HFFc6 (cell line): ENCODE data around the gene PPP2R5B. TPM values are rescaled to one million over a fixed set of nuclear protein-coding genes. Genes with fewer than 3 reads are reported as not detected.

Experiments used
- DNase-seq: peaks from one replicate; pipeline ENCODE4 v3.0.0-alpha.2; 2018
- H3K27ac Mint-ChIP-seq: 2 replicates; pipeline ENCODE4 v1.8.0; 2020; ENCODE audit warnings: mild to moderate bottlenecking, mixed read lengths
- H3K27me3 Mint-ChIP-seq: 2 replicates; pipeline ENCODE4 v1.8.0; 2021; ENCODE audit warnings: mild to moderate bottlenecking, moderate library complexity, mixed read lengths; ENCODE audit not compliant: insufficient read depth
- H3K36me3 Mint-ChIP-seq: 2 replicates; pipeline ENCODE4 v1.8.0; 2021; ENCODE audit warnings: low read depth, mixed read lengths
- H3K4me1 Mint-ChIP-seq: 2 replicates; pipeline ENCODE4 v1.8.0; 2020; ENCODE audit warnings: low read depth, mixed read lengths
- H3K4me3 Mint-ChIP-seq: 2 replicates; pipeline ENCODE4 v1.8.0; 2020; ENCODE audit warnings: mild to moderate bottlenecking, moderate library complexity, mixed read lengths
- H3K9me3 Mint-ChIP-seq: 2 replicates; pipeline ENCODE4 v1.8.0; 2020; ENCODE audit warnings: mild to moderate bottlenecking, mixed read lengths
- total RNA-seq, 6 experiments: library from RNA; stranded (reverse); fragmentation: NEBNext Ultra II Directional; extraction: Animal tissue kit (Norgen Biotek cat#: 25700); gene quantifications; 2 replicates in 1 of 6; 3 replicates in 5 of 6; pipeline ENCODE4 v1.2.3, GENCODE V29; 2021
- TF ChIP-seq, protein P1 (sequence below): fragments of 200-600 bp; sonication (generic); IDR thresholded peaks from 2 replicates; pipeline ENCODE4 v1.5.0; 2021; ENCODE audit warnings: antibody characterized with exemption, mild to moderate bottlenecking

Gene PPP2R5B
- total RNA-seq, 6 experiments from 2014 or later, result 16.2 to 28.1 (median 19.6) TPM

DNA sequence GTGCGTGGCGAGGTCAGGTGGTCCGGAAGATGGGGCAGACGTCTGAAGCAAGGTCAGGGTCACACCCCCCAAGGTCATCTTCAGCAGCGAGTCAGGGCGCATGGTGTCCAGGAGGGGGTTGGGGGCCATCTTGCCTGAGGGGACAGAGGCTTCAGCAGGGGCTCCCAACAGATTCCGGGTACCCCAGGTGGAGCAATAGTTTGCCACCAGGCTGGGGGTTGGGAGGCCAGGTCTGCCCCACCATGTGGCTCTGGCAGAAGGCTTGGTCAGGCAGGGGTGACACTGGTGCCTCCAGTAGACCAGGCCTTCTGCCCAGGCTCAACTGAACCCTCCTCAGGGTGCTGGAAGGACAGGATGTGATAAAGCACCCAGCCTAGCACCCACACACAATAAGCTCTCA, 13.3 kb upstream of the PPP2R5B start:
- Mint-ChIP-seq H3K4me3 (no peak overlapping the region), H3K9me3 (no peaks in the 10 kb centered on the region), H3K4me1 (peaks cover 6% of the 10 kb centered on the region), H3K27me3 (no peaks in the 10 kb centered on the region), H3K36me3 (no peaks in the 10 kb centered on the region; the same call in 1 of the 2 replicates), H3K27ac (no peak overlapping the region)
- TF ChIP-seq, protein P1, sequence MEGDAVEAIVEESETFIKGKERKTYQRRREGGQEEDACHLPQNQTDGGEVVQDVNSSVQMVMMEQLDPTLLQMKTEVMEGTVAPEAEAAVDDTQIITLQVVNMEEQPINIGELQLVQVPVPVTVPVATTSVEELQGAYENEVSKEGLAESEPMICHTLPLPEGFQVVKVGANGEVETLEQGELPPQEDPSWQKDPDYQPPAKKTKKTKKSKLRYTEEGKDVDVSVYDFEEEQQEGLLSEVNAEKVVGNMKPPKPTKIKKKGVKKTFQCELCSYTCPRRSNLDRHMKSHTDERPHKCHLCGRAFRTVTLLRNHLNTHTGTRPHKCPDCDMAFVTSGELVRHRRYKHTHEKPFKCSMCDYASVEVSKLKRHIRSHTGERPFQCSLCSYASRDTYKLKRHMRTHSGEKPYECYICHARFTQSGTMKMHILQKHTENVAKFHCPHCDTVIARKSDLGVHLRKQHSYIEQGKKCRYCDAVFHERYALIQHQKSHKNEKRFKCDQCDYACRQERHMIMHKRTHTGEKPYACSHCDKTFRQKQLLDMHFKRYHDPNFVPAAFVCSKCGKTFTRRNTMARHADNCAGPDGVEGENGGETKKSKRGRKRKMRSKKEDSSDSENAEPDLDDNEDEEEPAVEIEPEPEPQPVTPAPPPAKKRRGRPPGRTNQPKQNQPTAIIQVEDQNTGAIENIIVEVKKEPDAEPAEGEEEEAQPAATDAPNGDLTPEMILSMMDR, result no peak
- DNase-seq, result no peak

DNA sequence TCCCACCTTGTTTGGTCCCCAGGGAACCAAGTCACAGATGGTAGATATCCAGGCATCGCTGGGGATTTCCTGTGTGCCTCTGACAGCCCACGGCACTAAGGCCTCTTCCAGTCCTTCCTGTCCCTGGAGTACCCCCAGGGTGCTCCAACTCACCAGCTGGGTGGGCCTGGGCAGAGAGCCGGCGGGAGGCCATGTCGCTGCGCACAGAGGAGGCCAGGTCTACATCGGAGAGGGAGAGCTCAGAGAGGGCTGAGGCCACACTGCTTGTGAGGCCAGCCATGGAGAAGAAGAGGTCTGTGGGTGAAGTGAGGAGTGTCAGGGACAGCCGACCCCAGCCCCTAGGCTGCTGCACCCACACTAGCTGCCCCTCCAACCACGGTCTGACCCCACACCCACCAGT, 12.8 kb upstream of the PPP2R5B start:
- H3K9me3 Mint-ChIP-seq, result no peaks in the 10 kb centered on the region
- H3K4me3 Mint-ChIP-seq, result no peak overlapping the region
- DNase-seq, result no peak
- TF ChIP-seq, protein P1, result no peak
- no peaks in the 10 kb centered on the region; the same call in 1 of the 2 replicates for H3K36me3 Mint-ChIP-seq
- peaks cover 11% of the 10 kb centered on the region for H3K4me1 Mint-ChIP-seq
- H3K27me3 Mint-ChIP-seq, result no peaks in the 10 kb centered on the region
- H3K27ac Mint-ChIP-seq, result no peak overlapping the region

DNA sequence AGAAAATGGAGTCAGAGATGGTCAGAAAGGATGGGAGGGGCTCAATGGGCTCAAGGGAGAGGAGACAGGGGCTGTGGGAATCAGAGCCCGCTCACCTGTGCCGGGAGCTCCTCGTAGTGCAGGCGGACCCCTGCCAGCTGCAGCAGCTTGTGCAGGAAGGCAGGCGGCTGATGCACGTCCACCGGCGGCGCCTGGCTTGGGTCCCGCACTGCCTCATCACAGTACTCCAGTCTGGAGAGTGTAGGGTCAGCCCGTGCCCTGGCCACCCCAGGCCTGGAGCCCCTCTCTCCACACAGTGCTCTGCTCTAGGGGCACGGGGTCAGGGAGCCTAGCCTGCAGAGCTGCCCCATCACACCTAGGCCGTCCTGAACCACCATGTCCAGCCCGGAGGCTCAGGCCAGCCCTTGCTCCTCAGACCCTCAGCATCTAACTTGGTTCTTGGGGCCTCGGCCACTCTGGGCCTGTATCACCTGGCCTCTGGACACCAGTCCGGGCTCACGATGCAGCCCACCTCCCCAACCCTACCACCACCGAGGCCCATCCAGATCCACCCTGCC, 11.2 kb upstream of the PPP2R5B start:
- H3K4me1 Mint-ChIP-seq, result peaks cover 21% of the 10 kb centered on the region
- no peaks in the 10 kb centered on the region for H3K27me3 Mint-ChIP-seq
- H3K4me3 Mint-ChIP-seq, result no peak overlapping the region
- H3K36me3 Mint-ChIP-seq, result no peaks in the 10 kb centered on the region; the same call in 1 of the 2 replicates
- no peak for DNase-seq
- no peaks in the 10 kb centered on the region for H3K9me3 Mint-ChIP-seq
- TF ChIP-seq, protein P1, result no peak
- no peak overlapping the region for H3K27ac Mint-ChIP-seq

DNA sequence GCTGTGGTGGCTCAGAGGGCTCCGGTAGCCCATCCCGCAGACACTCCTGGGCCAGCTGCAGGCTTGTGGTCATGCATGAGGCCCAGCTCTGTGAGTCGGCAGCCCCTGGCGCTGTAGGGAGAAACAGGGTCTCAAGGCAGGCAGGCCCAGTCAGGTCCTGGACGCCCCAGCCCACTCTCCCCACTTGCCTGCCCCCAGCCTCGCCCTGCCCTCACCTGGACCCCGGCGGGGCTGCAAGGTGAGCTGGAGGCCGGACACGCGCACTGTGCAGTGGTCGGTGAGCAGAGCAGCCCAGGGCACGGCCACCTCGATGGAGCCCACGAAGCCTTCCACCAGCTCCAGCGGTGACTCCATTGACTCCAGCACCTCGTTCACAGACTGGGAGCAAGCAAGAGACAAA, 10.4 kb upstream of the PPP2R5B start:
- Mint-ChIP-seq H3K27me3 (no peaks in the 10 kb centered on the region), H3K4me3 (no peak overlapping the region), H3K9me3 (no peaks in the 10 kb centered on the region), H3K36me3 (no peaks in the 10 kb centered on the region; the same call in 1 of the 2 replicates), H3K4me1 (peaks cover 23% of the 10 kb centered on the region), H3K27ac (no peak overlapping the region)
- TF ChIP-seq, protein P1, result no peak
- DNase-seq, result no peak

DNA sequence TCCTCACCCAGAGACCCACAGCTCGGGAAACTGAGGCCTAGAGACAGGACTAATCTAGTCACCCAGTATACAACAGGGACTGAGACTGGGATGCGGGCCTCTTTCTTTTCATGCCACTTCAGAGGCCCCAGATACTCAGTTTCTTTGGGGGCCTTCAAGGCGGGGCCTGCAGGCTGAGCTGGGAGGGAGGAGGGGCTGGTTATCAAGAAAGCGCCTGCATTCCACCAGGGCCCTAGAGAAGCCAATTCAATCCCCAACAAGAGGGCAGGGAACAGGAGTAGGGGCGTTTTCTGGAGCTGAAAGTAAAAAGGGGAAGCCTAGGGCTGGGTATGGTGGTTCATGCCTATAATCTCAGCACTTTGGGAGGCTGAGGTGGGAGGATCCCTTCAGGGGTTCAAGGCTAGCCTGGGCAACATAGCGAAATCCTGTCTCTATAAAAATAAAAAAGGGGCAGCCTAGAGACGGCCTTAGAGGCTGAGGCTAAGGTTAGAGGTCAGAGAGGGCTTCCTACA, 9.1 kb upstream of the PPP2R5B start:
- Mint-ChIP-seq H3K36me3 (no peaks in the 10 kb centered on the region; the same call in 1 of the 2 replicates), H3K27me3 (no peaks in the 10 kb centered on the region), H3K4me3 (peak overlapping the region; percentile 94), H3K4me1 (peaks cover 32% of the 10 kb centered on the region), H3K27ac (peak overlapping the region; percentile 87), H3K9me3 (no peaks in the 10 kb centered on the region)
- TF ChIP-seq, protein P1, result no peak
- DNase-seq, result no peak
